ENCODE measurements around the gene ZNF148. TPM values are rescaled to one million over a fixed set of nuclear protein-coding genes. Genes with fewer than 3 reads are reported as not detected.
A peak's percentile ranks its signal among the peaks of the same experiment; 100 is the strongest.

The ZNF148 gene
- total and polyA plus RNA-seq, 2 of the 4 experiments (the other 2 are of a cell fraction), result 9.4 to 65.2 TPM

GRCh38 chr3:125331243-125331642 lies 43.9 kb downstream of the ZNF148 start:
- no peak overlapping the region for H4K5ac ChIP-seq (ENCODE audit: low read depth, low read length)
- H3K36me3 ChIP-seq (ENCODE audit: control insufficient read depth, insufficient read depth, low read length), result peaks cover 7% of the 10 kb centered on the region
- intact Hi-C loops (cut with micrococcal nuclease), result no loop called here
- DNase-seq (no peak), ATAC-seq (ENCODE audit: low read depth) (no peak)
- no peak overlapping the region for H2BK20ac ChIP-seq (ENCODE audit: low read depth, low read length)
- H2BK15ac ChIP-seq (ENCODE audit: low read depth, low read length), result no peak overlapping the region
- H3K27me3 ChIP-seq (ENCODE audit: control insufficient read depth, insufficient read depth, low read length), result no peaks in the 10 kb centered on the region
- BruUV-seq (replicated peaks), result no TSS peak
- in situ Hi-C loops (cut with MboI; ENCODE audit: low sequenced_read_pairs), result no loop called here
- dilution Hi-C loops (cut with HindIII; ENCODE audit: low sequenced_read_pairs, unreplicated experiment), result no loop called here
- CTCF ChIA-PET, result no interaction called here
- no peak overlapping the region for H3K4me3 ChIP-seq (ENCODE audit: insufficient read depth, low read depth, low read length)
- H2BK120ac ChIP-seq (ENCODE audit: low read depth, low read length), result no peak overlapping the region
- no peak overlapping the region for H3K14ac ChIP-seq (replicated peaks; ENCODE audit: low read depth, low read length)
- H4K20me1 ChIP-seq (ENCODE audit: insufficient read depth, low read length), result peaks cover 42% of the 10 kb centered on the region
- no peak overlapping the region for H3K18ac ChIP-seq (ENCODE audit: low read depth, low read length)
- H3K56ac ChIP-seq (ENCODE audit: extremely low read depth, insufficient read depth, low read length), result no peak overlapping the region
- no peak overlapping the region for H3K4me2 ChIP-seq (ENCODE audit: low read depth, low read length)
- H3K23ac ChIP-seq (ENCODE audit: low read depth, low read length), result 0 out of 2 replicates have a peak overlapping the region, but pooled peaks have one; percentile 42
- H3K9me3 ChIP-seq (ENCODE audit: control insufficient read depth, insufficient read depth, low read length), result no peaks in the 10 kb centered on the region
- H3K4me1 ChIP-seq (ENCODE audit: control insufficient read depth, insufficient read depth, low read length), result peaks cover 6% of the 10 kb centered on the region
- no peak overlapping the region for H3K27ac ChIP-seq (ENCODE audit: insufficient read depth, low read length)
- no peak overlapping the region for H2BK5ac ChIP-seq (ENCODE audit: low read depth, low read length, poor library complexity, severe bottlenecking)
- TF ChIP-seq CEBPB (IDR thresholded peaks at IDR 0.05; ENCODE audit: low read depth, low read length) (no peak), POLR2A (IDR thresholded peaks at IDR 0.05; ENCODE audit: low read depth, low read length) (no peak), ELK1 (IDR thresholded peaks at IDR 0.05; ENCODE audit: borderline replicate concordance, low read depth, low read length) (no peak), CHD1 (IDR thresholded peaks at IDR 0.05; ENCODE audit: low read depth, low read length) (no peak), USF2 (IDR thresholded peaks at IDR 0.05; ENCODE audit: low read depth, low read length) (no peak), NFE2L2 (IDR thresholded peaks at IDR 0.05; ENCODE audit: low read depth, low read length) (no peak), FOS (IDR thresholded peaks at IDR 0.05; ENCODE audit: low read depth, low read length) (no peak), RCOR1 (IDR thresholded peaks at IDR 0.05; ENCODE audit: insufficient replicate concordance, low read length) (no peak), RFX5 (IDR thresholded peaks at IDR 0.05; ENCODE audit: low read depth, low read length) (no peak), MAFK (IDR thresholded peaks at IDR 0.05; ENCODE audit: low read depth, low read length) (no peak), SMC3 (IDR thresholded peaks at IDR 0.05; ENCODE audit: low read depth, low read length) (no peak), BHLHE40 (IDR thresholded peaks at IDR 0.05; ENCODE audit: low read depth, low read length) (no peak), MXI1 (IDR thresholded peaks at IDR 0.05; ENCODE audit: borderline replicate concordance, low read depth, low read length) (no peak), MAZ (IDR thresholded peaks at IDR 0.05; ENCODE audit: borderline replicate concordance, low read depth, low read length) (no peak)
- TF ChIP-seq, protein P1, sequence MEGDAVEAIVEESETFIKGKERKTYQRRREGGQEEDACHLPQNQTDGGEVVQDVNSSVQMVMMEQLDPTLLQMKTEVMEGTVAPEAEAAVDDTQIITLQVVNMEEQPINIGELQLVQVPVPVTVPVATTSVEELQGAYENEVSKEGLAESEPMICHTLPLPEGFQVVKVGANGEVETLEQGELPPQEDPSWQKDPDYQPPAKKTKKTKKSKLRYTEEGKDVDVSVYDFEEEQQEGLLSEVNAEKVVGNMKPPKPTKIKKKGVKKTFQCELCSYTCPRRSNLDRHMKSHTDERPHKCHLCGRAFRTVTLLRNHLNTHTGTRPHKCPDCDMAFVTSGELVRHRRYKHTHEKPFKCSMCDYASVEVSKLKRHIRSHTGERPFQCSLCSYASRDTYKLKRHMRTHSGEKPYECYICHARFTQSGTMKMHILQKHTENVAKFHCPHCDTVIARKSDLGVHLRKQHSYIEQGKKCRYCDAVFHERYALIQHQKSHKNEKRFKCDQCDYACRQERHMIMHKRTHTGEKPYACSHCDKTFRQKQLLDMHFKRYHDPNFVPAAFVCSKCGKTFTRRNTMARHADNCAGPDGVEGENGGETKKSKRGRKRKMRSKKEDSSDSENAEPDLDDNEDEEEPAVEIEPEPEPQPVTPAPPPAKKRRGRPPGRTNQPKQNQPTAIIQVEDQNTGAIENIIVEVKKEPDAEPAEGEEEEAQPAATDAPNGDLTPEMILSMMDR (conservative IDR thresholded peaks at IDR 0.05; ENCODE audit: low read depth, low read length), result no peak
- no peak overlapping the region for H3K4ac ChIP-seq (ENCODE audit: low read depth, low read length)
- H4K8ac ChIP-seq (ENCODE audit: low read depth in 2 of 2, low read length in 2 of 2), result no peak overlapping the region
- POLR2A ChIA-PET (ENCODE audit: unreplicated experiment), result no interaction called here
- H3K9me1 ChIP-seq (ENCODE audit: insufficient read depth, low read length), result peaks cover 5% of the 10 kb centered on the region; the same call in 1 of the 2 replicates
- H2AK9ac ChIP-seq (replicated peaks; ENCODE audit: low read depth, low read length, poor library complexity), result no peak overlapping the region
- H2AK5ac ChIP-seq (ENCODE audit: low read depth, low read length), result no peak overlapping the region
- H2AFZ ChIP-seq (replicated peaks; ENCODE audit: low read length, poor library complexity), result no peak overlapping the region
- no peak overlapping the region for H3K9ac ChIP-seq (ENCODE audit: low read depth, low read length)
- peaks cover 20 to 55% of the 10 kb centered on the region in 2 experiments for H3K79me1 ChIP-seq (ENCODE audit: low read depth in 1 of 2, low read length in 2 of 2)
- no peak overlapping the region for H4K91ac ChIP-seq (ENCODE audit: insufficient read depth, low read depth, low read length)

Data from IMR-90 (cell line).